HEK293 (cell line): ENCODE measurements around the gene ABCA2.
A peak's percentile ranks its signal among the peaks of the same experiment; 100 is the strongest.

Experiments
- CTCF ChIA-PET: fragments of 350-600 bp; formaldehyde crosslinking; extraction: SDS; loops from one replicate; lab custom pipeline; 2021; ENCODE audit warnings: antibody characterized with exemption; lab: Yijun Ruan, JAX
- POLR2A ChIA-PET: fragments of 300-600 bp; formaldehyde crosslinking; extraction: SDS; loops from one replicate; lab custom pipeline; 2020; ENCODE audit warnings: antibody characterized with exemption, inconsistent platforms; lab: Yijun Ruan, JAX
- H3K27ac ChIP-seq: fragments of 200-500 bp; sonication (Bioruptor generic); 2 replicates; pipeline ENCODE4 v1.5.1; 2014; ENCODE audit warnings: low read depth, low read length, control low read depth, inconsistent platforms; ENCODE audit errors: extremely low read depth
- H3K36me3 ChIP-seq, 2 experiments: fragments of 200-500 bp in 1 of 2; sonication (Bioruptor generic) in 1 of 2; 1 replicate in 1 of 2; 2 replicates in 1 of 2; pipeline ENCODE4 v1.5.1; 2014 to 2017; ENCODE audit warnings: inconsistent platforms in 2 of 2, low read length in 2 of 2; ENCODE audit not compliant: control insufficient read depth in 2 of 2, insufficient read depth in 1 of 2
- H3K4me1 ChIP-seq: fragments of 200-500 bp; sonication (Bioruptor generic); 2 replicates; pipeline ENCODE4 v1.5.1; 2014; ENCODE audit warnings: mild to moderate bottlenecking, low read length, inconsistent platforms; ENCODE audit not compliant: control insufficient read depth, insufficient read depth
- H3K4me3 ChIP-seq: 2 replicates; pipeline ENCODE4 v1.5.1; 2011; ENCODE audit warnings: low read depth, mild to moderate bottlenecking, control low read depth, low read length, moderate library complexity
- H3K9me3 ChIP-seq: fragments of 200-500 bp; sonication (Bioruptor generic); 2 replicates; pipeline ENCODE4 v1.5.1; 2014; ENCODE audit warnings: low read depth, low read length, inconsistent platforms; ENCODE audit not compliant: control insufficient read depth, insufficient read depth
- AEBP2 ChIP-seq: fragments of 450-650 bp; formaldehyde crosslinking; IDR thresholded peaks from 2 replicates; pipeline ENCODE4 v1.5.1; 2016; ENCODE audit warnings: missing biosample characterization, missing genetic modification characterization, borderline replicate concordance
- HIC1 ChIP-seq: fragments of 450-650 bp; formaldehyde crosslinking; IDR thresholded peaks from 2 replicates; pipeline ENCODE4 v1.5.1; 2016; ENCODE audit warnings: missing biosample characterization, missing genetic modification characterization
- INSM2 ChIP-seq: fragments of 450-650 bp; formaldehyde crosslinking; IDR thresholded peaks from 2 replicates; pipeline ENCODE4 v1.5.1; 2016; ENCODE audit warnings: missing biosample characterization, missing genetic modification characterization
- PATZ1 ChIP-seq: fragments of 450-650 bp; formaldehyde crosslinking; IDR thresholded peaks from 2 replicates; pipeline ENCODE4 v1.5.1; 2016; ENCODE audit warnings: missing biosample characterization, missing genetic modification characterization
- PRDM10 ChIP-seq: fragments of 450-650 bp; formaldehyde crosslinking; IDR thresholded peaks from 2 replicates; pipeline ENCODE4 v1.5.1; 2016; ENCODE audit warnings: missing biosample characterization, missing genetic modification characterization
- ZBTB20 ChIP-seq: fragments of 450-650 bp; formaldehyde crosslinking; IDR thresholded peaks from 2 replicates; pipeline ENCODE4 v1.5.1; 2016; ENCODE audit warnings: missing biosample characterization, missing genetic modification characterization
- ZBTB48 ChIP-seq: fragments of 450-650 bp; formaldehyde crosslinking; IDR thresholded peaks from 2 replicates; pipeline ENCODE4 v1.5.1; 2016; ENCODE audit warnings: missing biosample characterization, missing genetic modification characterization
- ZBTB6 ChIP-seq: fragments of 450-650 bp; formaldehyde crosslinking; IDR thresholded peaks from 2 replicates; pipeline ENCODE4 v1.5.1; 2017; ENCODE audit warnings: missing biosample characterization, missing genetic modification characterization
- ZBTB8A ChIP-seq: fragments of 450-650 bp; formaldehyde crosslinking; IDR thresholded peaks from 2 replicates; pipeline ENCODE4 v1.5.1; 2016; ENCODE audit warnings: missing biosample characterization, missing genetic modification characterization
- ZEB2 ChIP-seq: fragments of 450-650 bp; formaldehyde crosslinking; IDR thresholded peaks from 2 replicates; pipeline ENCODE4 v1.5.1; 2016; ENCODE audit warnings: missing biosample characterization, missing genetic modification characterization
- ZNF449 ChIP-seq: fragments of 450-650 bp; formaldehyde crosslinking; IDR thresholded peaks from 2 replicates; pipeline ENCODE4 v1.5.1; 2017; ENCODE audit warnings: missing biosample characterization, mild to moderate bottlenecking, missing genetic modification characterization, moderate library complexity
- ZNF600 ChIP-seq: fragments of 450-650 bp; formaldehyde crosslinking; IDR thresholded peaks from 2 replicates; pipeline ENCODE4 v1.5.1; 2016; ENCODE audit warnings: missing biosample characterization, missing genetic modification characterization

Gene ABCA2

GRCh38 chr9:137070201-137070905 is 42.3 kb upstream of the ABCA2 start, which contains the start of gene SAPCD2 (continued):
- TF ChIP-seq AEBP2 (tag by site-specific recombination) = no peak

GRCh38 chr9:137069508-137070091 is 41.6 kb upstream of the ABCA2 start:
- H3K4me3 ChIP-seq = peak overlapping the region; percentile 27
- TF ChIP-seq PRDM10 (tag by site-specific recombination) (peak; percentile 45), ZBTB48 (tag by site-specific recombination) (peak; percentile 42; the same call in 1 of the 2 replicates), ZEB2 (peak; percentile 42; the same call in 1 of the 2 replicates), ZNF600 (tag by site-specific recombination) (peak; percentile 40; the same call in 1 of the 2 replicates), ZBTB8A (tag by site-specific recombination) (peak; percentile 60), ZBTB6 (tag by site-specific recombination) (peak; percentile 87), ZNF449 (peak; percentile 97), HIC1 (no peak), ZBTB20 (tag by site-specific recombination) (peak; percentile 61; the same call in 1 of the 2 replicates), PATZ1 (tag by site-specific recombination) (peak; percentile 8; the same call in 1 of the 2 replicates), INSM2 (no peak)
- H3K9me3 ChIP-seq = no peaks in the 10 kb centered on the region
- ChIA-PET POLR2A (interaction anchor here (0.6 to 9.1 kb wide), 19 partner anchors 9 to 723 kb away, joined by 3 to 137 read pairs (median 3); partner anchors contain the start of genes ENTPD2, EXD3, MAN1B1 and NOXA1), CTCF (interaction anchor here (0.6 to 11.3 kb wide), 12 partner anchors 13 to 294 kb away, joined by 3 to 237 read pairs (median 22); partner anchors contain the start of genes ABCA2, CYSRT1, ENTPD2 and LRRC26)
- H3K36me3 ChIP-seq = peaks cover 0 to 13% of the 10 kb centered on the region in 2 experiments; a peak in 1 of 3 replicates
- peaks cover 10% of the 10 kb centered on the region; the same call in 1 of the 2 replicates for H3K4me1 ChIP-seq
- H3K27ac ChIP-seq = peak overlapping the region; percentile 71; the same call in 1 of the 2 replicates
